Myocyte (in vitro differentiated cells): ENCODE data around the gene ARVCF. TPM values are rescaled to one million over a fixed set of nuclear protein-coding genes. Genes with fewer than 3 reads are reported as not detected.

Experiments
- DNase-seq: peaks from one replicate; pipeline ENCODE4 v3.0.0-alpha.2; 2012; ENCODE audit warnings: low read depth
- total RNA-seq: library from RNA; depleted of rRNA; stranded (reverse); fragments of >200 nt; gene quantifications from 2 replicates; pipeline ENCODE4 v1.2.3, GENCODE V29; 2014

ARVCF gene
- total RNA-seq, 1 donor from 2014 or later, result 26.2 TPM

- DNase-seq, result no peak
These were observed 27.5 kb downstream of the ARVCF start for GRCh38 chr22:19988965-19989724.

- DNase-seq, result no peak
These were observed 28.3 kb downstream of the ARVCF start for GRCh38 chr22:19988331-19988808.

GRCh38 chr22:19987394-19988306 is 29.0 kb downstream of the ARVCF start:
- no peak for DNase-seq

GRCh38 chr22:19986410-19987341 is 29.9 kb downstream of the ARVCF start:
- DNase-seq, result peak; percentile 68

GRCh38 chr22:19986011-19986409 is 30.6 kb downstream of the ARVCF start:
- DNase-seq, result no peak

- DNase-seq, result no peak
These were observed 31.5 kb downstream of the ARVCF start for GRCh38 chr22:19984851-19985811.

GRCh38 chr22:19984201-19984753 is 32.3 kb downstream of the ARVCF start:
- peak; percentile 83 for DNase-seq

- no peak for DNase-seq
These were observed 32.9 kb downstream of the ARVCF start for GRCh38 chr22:19983741-19984140.

- DNase-seq, result no peak
These were observed 33.5 kb downstream of the ARVCF start for GRCh38 chr22:19982991-19983578.

- no peak for DNase-seq
These were observed 34.4 kb downstream of the ARVCF start for GRCh38 chr22:19981961-19982920.

GRCh38 chr22:19981171-19981960 is 35.3 kb downstream of the ARVCF start:
- DNase-seq, result no peak

- no peak for DNase-seq
These were observed 35.9 kb downstream of the ARVCF start for GRCh38 chr22:19980766-19981165.

GRCh38 chr22:19979712-19980493 is 36.7 kb downstream of the ARVCF start:
- DNase-seq, result no peak

- no peak for DNase-seq
These were observed 37.9 kb downstream of the ARVCF start for GRCh38 chr22:19978748-19979147.

- DNase-seq, result no peak
These were observed 39.1 kb downstream of the ARVCF start for GRCh38 chr22:19977296-19978243.
